ENCODE measurements around the gene CLCN6.

- TF ChIP-seq, protein P1, sequence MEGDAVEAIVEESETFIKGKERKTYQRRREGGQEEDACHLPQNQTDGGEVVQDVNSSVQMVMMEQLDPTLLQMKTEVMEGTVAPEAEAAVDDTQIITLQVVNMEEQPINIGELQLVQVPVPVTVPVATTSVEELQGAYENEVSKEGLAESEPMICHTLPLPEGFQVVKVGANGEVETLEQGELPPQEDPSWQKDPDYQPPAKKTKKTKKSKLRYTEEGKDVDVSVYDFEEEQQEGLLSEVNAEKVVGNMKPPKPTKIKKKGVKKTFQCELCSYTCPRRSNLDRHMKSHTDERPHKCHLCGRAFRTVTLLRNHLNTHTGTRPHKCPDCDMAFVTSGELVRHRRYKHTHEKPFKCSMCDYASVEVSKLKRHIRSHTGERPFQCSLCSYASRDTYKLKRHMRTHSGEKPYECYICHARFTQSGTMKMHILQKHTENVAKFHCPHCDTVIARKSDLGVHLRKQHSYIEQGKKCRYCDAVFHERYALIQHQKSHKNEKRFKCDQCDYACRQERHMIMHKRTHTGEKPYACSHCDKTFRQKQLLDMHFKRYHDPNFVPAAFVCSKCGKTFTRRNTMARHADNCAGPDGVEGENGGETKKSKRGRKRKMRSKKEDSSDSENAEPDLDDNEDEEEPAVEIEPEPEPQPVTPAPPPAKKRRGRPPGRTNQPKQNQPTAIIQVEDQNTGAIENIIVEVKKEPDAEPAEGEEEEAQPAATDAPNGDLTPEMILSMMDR (IDR thresholded peaks at IDR 0.05): peak in 1 of 6 experiments; percentile 14
- no peak for TF ChIP-seq POLR2A (IDR thresholded peaks at IDR 0.05)
Measured at GRCh38 chr1:11858968-11859871, 53.2 kb downstream of the CLCN6 start.
